KOPT-K1 (cell line): ENCODE data around the gene THSD4.

Experiments used
- H3K27ac ChIP-seq: fragments of 200-600 bp; sonication (generic); 2 replicates; pipeline ENCODE4 v1.5.1; 2016; ENCODE audit warnings: antibody characterized with exemption, mild to moderate bottlenecking, low read depth, low read length; ENCODE audit not compliant: poor library complexity, severe bottlenecking
- H3K36me3 ChIP-seq: fragments of 200-600 bp; sonication (generic); 2 replicates; pipeline ENCODE4 v1.5.1; 2017; ENCODE audit warnings: antibody characterized with exemption, mild to moderate bottlenecking, low read length, moderate library complexity; ENCODE audit not compliant: insufficient read depth
- H3K9me3 ChIP-seq: fragments of 200-600 bp; sonication (generic); 2 replicates; pipeline ENCODE4 v1.5.1; 2017; ENCODE audit warnings: antibody characterized with exemption, low read length, mild to moderate bottlenecking; ENCODE audit not compliant: insufficient read depth, poor library complexity, severe bottlenecking

Gene THSD4

DNA sequence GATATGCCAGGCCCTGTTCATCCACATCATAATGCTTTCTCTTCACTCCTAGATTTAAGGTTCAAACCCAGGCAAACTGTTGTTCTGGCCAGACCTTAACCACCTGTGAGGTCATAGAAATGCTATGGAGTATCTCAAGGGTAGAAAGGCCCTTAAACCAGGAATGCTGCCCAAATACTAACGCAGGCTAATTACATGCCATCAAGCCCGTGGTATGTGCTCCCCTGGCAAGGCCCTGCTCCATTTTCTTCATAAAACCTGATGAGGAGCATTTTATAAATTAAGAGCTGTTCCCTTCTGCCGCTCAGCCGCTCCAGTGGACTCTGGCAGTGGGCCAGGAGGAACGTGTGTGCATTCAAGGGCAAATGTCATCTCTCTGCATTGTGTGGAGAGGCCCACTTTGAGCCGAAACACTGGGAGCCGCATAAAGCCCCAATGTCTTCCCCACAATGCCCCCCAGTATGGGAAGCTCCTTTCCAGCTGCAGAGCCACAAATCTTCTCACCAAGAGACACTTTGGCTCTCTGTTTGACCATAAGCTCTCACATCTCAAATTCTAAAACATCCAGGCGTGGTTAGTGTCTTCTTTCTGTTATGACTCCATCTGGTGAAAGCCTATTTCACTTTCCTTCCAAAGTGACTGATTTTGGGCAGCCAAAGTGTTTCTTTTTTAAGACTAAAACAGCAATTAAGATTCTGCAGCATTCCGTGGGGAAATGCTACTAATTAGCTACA is 484.3 kb downstream of the THSD4 start:
- no peaks in the 10 kb centered on the region for H3K36me3 ChIP-seq
- H3K9me3 ChIP-seq, result no peaks in the 10 kb centered on the region
- H3K27ac ChIP-seq, result no peak overlapping the region

DNA sequence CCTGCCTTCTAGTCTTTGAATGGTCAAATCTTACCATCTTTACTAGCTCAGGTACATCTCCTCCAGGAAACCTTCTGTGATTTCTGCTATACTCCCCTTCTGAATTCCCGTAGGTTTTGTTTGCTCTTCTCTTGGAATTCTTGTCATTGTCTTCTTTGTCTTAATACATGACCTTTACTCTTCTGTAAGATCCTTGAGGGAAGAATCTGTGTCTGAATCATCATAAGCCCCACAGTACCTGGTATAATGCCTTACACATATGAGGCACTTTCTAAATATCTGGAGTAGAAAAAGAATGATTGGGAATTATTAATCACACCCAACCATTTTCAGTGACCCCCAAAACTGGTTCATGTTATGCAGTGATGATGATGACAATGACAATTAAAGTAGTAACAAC is 485.0 kb downstream of the THSD4 start:
- H3K27ac ChIP-seq, result no peak overlapping the region

DNA sequence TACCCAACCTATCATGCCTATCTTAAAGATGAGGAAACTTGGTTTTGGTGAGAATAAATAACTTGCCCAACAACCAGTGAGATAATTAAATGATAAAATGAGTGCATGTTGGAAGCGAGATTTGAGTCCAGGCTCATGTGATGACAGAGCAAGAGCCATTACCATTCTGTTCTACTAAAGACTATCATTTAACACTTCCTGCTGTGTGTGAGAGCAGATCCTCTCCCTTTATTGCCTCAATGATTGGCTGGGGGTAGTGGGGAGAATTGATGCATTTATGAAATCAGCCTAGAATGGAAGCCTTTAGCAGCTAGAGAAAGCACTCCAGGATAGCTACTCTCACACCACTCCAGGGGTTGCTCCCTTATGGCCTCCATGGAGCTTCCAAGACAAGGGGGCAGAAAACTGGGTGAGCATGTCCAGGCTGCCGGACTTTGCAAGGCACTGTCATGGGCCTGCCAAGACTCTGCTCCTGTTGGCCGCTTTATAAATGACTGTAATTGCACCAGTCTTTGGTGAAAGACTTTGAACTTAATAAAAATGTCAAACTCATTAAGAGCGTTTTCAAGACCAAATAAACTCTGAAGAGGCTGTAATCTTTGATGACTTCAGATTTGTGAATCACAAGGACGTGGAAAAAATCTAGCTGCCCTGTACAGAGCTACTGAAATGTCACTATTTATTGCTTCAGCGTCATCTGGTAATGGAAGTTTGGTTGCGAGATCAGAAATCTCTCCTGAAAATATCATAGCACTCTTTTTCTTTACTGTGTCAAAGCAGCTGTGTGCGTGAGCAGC is 486.0 kb downstream of the THSD4 start:
- no peaks in the 10 kb centered on the region for H3K36me3 ChIP-seq
- H3K9me3 ChIP-seq, result no peaks in the 10 kb centered on the region
- no peak overlapping the region for H3K27ac ChIP-seq

More for the DNA sequence above, 485.0 kb downstream of the THSD4 start:
- Histone ChIP-seq H3K9me3 (no peaks in the 10 kb centered on the region), H3K36me3 (no peaks in the 10 kb centered on the region)

- Histone ChIP-seq H3K36me3 (no peaks in the 10 kb centered on the region), H3K9me3 (no peaks in the 10 kb centered on the region), H3K27ac (no peak overlapping the region)
These were observed 488.1 kb downstream of the THSD4 start for GRCh38 chr15:71603379-71603778.

- Histone ChIP-seq H3K9me3 (no peaks in the 10 kb centered on the region), H3K36me3 (no peaks in the 10 kb centered on the region), H3K27ac (no peak overlapping the region)
These were observed 492.1 kb downstream of the THSD4 start for GRCh38 chr15:71607383-71607782.

DNA sequence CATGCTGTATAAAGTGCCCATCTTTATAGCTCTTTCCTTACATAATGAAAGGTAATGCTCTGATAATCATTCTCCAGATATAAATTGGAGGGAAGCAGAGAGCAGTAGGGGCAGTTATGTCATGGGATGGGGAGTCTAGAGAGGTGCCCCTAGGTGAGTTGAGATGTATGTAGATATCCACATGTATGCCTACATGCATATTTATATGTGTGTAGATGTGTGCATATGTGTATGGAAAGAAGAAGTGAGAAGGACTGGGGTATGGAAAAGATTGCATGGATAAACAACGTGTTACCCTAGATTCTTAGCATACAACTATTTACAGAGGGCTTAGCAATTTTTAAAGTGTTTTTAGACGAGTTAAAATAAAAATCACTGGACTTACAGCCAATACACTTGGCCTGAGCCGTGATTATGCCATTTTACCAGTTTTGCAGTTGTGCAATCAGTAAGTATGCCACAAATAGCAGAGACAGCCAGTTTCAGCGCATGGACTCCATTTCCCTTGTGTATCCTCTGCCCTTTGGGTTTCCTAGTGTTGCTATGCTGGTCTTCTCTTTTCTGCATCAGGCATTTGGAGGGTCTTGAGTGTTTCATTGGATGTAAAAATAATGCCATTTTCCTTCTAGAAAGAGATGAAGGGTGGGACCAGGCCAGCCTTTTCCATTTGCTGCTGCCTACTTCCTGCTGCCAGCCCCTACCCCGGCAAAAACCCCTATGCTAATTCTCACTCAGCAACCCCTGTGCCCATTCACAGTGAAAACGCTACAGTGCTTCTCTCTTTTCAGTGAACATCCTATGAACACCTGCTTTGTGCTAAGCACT is 495.7 kb downstream of the THSD4 start:
- H3K9me3 ChIP-seq, result no peaks in the 10 kb centered on the region
- no peaks in the 10 kb centered on the region for H3K36me3 ChIP-seq
- H3K27ac ChIP-seq, result no peak overlapping the region

DNA sequence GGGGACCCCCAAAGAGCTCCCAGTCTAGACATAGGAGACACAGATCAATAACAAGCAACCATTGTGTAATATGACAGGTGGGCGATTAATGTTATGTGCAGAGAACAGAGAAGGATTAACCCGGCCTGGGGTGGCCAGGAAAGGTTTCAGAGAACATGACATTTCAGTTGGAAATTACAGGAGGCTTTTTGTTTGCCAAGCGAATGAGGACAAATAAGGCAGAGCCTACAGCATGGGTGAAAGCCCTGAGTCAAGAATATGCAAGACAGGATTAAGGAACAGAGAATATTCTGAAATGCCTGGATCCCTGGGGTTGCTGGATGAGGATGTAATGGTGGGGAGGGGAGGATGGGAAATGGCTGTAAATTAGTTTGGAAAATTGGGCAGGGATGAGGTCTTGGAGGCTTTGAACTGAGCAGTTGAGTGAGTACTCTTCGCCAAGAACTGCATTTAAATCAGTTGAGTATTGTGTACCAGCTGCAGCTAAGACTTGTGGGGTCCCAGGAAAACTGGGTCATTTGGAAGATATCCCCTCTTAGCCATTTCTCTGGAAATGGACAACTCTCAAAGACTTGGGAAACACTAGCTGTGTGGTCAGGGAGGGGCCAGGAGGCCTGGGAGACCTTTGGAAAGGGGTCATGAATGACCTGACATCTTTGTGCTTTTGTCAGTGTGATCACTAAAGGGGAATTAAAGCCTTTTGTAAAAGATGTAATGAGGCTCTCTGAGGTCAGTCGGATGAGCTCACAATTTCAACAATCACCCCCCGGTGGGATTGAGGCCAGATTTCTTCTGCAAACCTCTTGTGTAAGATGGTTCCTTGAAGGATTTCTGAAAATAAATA is 496.5 kb downstream of the THSD4 start:
- Histone ChIP-seq H3K27ac (no peak overlapping the region), H3K9me3 (no peaks in the 10 kb centered on the region), H3K36me3 (no peaks in the 10 kb centered on the region)

DNA sequence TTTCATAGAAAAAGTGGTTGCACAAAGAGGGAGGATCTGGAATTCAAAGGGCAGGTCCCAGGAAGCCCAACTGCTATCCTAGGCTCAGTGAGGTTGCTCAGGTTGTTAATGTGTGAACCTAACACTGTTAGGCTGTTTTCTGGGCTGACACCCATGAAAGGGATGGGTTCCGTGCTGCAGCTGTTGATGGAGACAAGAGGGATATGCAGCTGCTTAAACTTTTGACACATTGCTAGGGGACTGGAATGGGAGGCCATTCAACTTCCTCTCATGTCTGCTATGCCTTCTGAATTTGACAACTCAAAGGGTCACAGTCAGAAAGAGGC is 497.1 kb downstream of the THSD4 start:
- H3K27ac ChIP-seq, result no peak overlapping the region
- no peaks in the 10 kb centered on the region for H3K36me3 ChIP-seq
- no peaks in the 10 kb centered on the region for H3K9me3 ChIP-seq

- Histone ChIP-seq H3K27ac (no peak overlapping the region), H3K9me3 (no peaks in the 10 kb centered on the region), H3K36me3 (no peaks in the 10 kb centered on the region)
These were observed 497.6 kb downstream of the THSD4 start for GRCh38 chr15:71612869-71613268.

DNA sequence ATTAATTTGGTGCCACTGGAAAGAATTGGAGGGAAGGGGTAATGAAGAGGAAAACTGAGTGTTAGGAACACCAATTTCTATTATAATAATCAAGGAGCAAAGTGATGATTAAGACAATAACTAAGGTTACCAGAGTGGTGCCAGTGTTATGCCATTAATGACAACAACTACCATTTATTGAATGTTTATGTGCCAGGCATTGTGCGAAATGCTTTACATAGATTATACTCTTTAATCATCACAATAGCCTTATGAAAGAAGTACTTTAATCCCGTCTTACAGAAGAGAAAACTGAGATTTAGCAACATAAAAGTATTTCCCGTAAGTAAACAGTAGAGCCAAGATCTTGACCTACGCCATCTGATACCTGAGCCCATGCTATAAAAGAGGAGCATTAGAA is 507.8 kb downstream of the THSD4 start:
- Histone ChIP-seq H3K36me3 (no peaks in the 10 kb centered on the region), H3K27ac (no peak overlapping the region)

GRCh38 chr15:71626596-71627088 is 511.4 kb downstream of the THSD4 start:
- Histone ChIP-seq H3K27ac (no peak overlapping the region), H3K9me3 (no peaks in the 10 kb centered on the region), H3K36me3 (no peaks in the 10 kb centered on the region)

More for the DNA sequence above, 507.8 kb downstream of the THSD4 start:
- no peaks in the 10 kb centered on the region for H3K9me3 ChIP-seq

GRCh38 chr15:71627188-71627587 is 511.9 kb downstream of the THSD4 start:
- H3K27ac ChIP-seq, result no peak overlapping the region
- no peaks in the 10 kb centered on the region for H3K36me3 ChIP-seq

GRCh38 chr15:71627604-71628003 is 512.3 kb downstream of the THSD4 start:
- Histone ChIP-seq H3K27ac (no peak overlapping the region), H3K36me3 (no peaks in the 10 kb centered on the region), H3K9me3 (no peaks in the 10 kb centered on the region)

More at GRCh38 chr15:71627188-71627587, 511.9 kb downstream of the THSD4 start:
- no peaks in the 10 kb centered on the region for H3K9me3 ChIP-seq

DNA sequence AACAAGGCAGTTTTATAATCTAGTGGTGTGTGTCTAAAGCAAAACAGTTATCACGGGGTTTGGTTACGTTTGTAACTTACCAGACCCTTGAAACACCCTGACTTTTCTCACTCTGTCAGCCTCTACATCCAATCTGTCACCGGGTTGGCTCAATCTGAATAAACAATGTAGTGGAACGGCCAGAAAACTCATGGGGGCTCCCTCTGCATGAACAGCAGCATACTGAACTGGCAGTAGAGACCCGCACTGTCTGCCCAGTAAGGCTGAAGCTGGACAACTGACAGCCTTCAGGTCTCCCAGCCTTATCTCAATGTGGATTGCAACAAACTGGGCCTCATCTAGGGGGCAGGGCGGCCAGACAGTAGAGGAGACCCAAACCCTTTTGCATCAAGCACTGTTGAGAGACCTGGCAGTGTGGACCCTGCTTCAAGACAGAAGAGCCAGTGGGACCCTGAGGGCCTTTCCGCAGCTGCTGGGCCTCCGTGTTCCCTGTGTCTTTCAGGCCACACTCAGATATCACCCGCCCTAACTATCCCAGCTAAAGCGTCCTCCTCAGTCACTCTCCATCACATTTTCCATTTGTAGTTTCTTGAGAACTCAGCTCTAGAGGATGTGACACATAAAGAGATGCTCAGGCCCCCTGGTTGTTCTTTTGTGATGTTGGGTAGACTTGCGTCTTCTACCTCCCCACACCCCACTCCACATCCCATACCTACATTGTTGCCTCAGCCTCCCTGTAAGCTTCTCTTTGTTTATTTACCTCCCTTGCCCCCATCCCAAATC is 513.9 kb downstream of the THSD4 start:
- Histone ChIP-seq H3K27ac (no peak overlapping the region), H3K9me3 (no peaks in the 10 kb centered on the region), H3K36me3 (no peaks in the 10 kb centered on the region)
